HCT116 (cell line): Measurements from ENCODE around the gene ZNF784.

Experiments
- POLR2A ChIP-seq: IDR thresholded peaks from 2 replicates; pipeline ENCODE4 v1.7.0; 2011; ENCODE audit warnings: borderline replicate concordance; ENCODE audit not compliant: insufficient read depth, insufficient read length; ENCODE audit errors: extremely low read depth
- POLR2AphosphoS5 ChIP-seq: IDR thresholded peaks from 2 replicates; pipeline ENCODE4 v1.6.1; 2011; ENCODE audit warnings: mild to moderate bottlenecking, low read depth, low read length, moderate library complexity
- SP1 ChIP-seq: IDR thresholded peaks from 2 replicates; pipeline ENCODE4 v1.6.1; 2012; ENCODE audit warnings: low read depth
- ZNF274 ChIP-seq: fragments of 200-500 bp; sonication (Bioruptor generic); IDR thresholded peaks from 2 replicates; pipeline ENCODE4 v1.6.1; 2014; ENCODE audit warnings: mild to moderate bottlenecking, low read depth, low read length, inconsistent platforms
- TF ChIP-seq, protein P1 (sequence below): IDR thresholded peaks from 2 replicates; pipeline ENCODE4 v1.6.1; 2012
- TF ChIP-seq, protein P2 (sequence below), 3 experiments: fragments of 200-600 bp in 1 of 3; sonication (generic) in 1 of 3; IDR thresholded peaks in 2 of 3; conservative IDR thresholded peaks in 1 of 3; 2 replicates each; pipeline ENCODE4 v1.5.1; 2012 to 2017; ENCODE audit warnings: low read depth in 2 of 3, low read length in 2 of 3, antibody characterized with exemption in 1 of 3, borderline replicate concordance in 1 of 3, control low read depth in 1 of 3, mild to moderate bottlenecking in 1 of 3, mixed read lengths in 1 of 3, mixed run types in 1 of 3, moderate library complexity in 1 of 3; ENCODE audit not compliant: insufficient read depth in 1 of 3

GRCh38 chr19:55603115-55603514 is 21.3 kb downstream of the ZNF784 start:
- TF ChIP-seq, protein P1, sequence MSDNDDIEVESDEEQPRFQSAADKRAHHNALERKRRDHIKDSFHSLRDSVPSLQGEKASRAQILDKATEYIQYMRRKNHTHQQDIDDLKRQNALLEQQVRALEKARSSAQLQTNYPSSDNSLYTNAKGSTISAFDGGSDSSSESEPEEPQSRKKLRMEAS = no peak
- no peak for TF ChIP-seq POLR2AphosphoS5
- no peak for TF ChIP-seq POLR2A
- TF ChIP-seq ZNF274 = no peak
- no peak for TF ChIP-seq SP1
- TF ChIP-seq, protein P2, sequence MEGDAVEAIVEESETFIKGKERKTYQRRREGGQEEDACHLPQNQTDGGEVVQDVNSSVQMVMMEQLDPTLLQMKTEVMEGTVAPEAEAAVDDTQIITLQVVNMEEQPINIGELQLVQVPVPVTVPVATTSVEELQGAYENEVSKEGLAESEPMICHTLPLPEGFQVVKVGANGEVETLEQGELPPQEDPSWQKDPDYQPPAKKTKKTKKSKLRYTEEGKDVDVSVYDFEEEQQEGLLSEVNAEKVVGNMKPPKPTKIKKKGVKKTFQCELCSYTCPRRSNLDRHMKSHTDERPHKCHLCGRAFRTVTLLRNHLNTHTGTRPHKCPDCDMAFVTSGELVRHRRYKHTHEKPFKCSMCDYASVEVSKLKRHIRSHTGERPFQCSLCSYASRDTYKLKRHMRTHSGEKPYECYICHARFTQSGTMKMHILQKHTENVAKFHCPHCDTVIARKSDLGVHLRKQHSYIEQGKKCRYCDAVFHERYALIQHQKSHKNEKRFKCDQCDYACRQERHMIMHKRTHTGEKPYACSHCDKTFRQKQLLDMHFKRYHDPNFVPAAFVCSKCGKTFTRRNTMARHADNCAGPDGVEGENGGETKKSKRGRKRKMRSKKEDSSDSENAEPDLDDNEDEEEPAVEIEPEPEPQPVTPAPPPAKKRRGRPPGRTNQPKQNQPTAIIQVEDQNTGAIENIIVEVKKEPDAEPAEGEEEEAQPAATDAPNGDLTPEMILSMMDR (IDR thresholded peaks at IDR 0.05 in 2 of 3, conservative IDR thresholded peaks at IDR 0.05 in 1 of 3; ENCODE audit: borderline replicate concordance in 1 of 3, insufficient read depth in 1 of 3, low read depth in 2 of 3, low read length in 2 of 3) = no peak
